Vagina (tissue), 2 donors: Measurements from ENCODE around the gene CPZ. TPM values are rescaled to one million over a fixed set of nuclear protein-coding genes. Genes with fewer than 3 reads are reported as not detected.

Experiments used
- DNase-seq, 2 donors: peaks; one replicate each; pipeline ENCODE4 v3.0.0-alpha.2; 2017; ENCODE audit errors: extremely low spot score in 2 of 2
- H3K27ac ChIP-seq: fragments of 200-600 bp; sonication (generic); one replicate; pipeline ENCODE4 v1.5.1; 2019
- H3K27me3 ChIP-seq: fragments of 200-600 bp; sonication (generic); one replicate; pipeline ENCODE4 v1.5.1; 2019
- H3K36me3 ChIP-seq, 2 donors: fragments of 200-600 bp; sonication (generic); one replicate each; pipeline ENCODE4 v1.5.1; 2017 to 2019
- H3K4me1 ChIP-seq: fragments of 200-600 bp; sonication (generic); one replicate; pipeline ENCODE4 v1.5.1; 2019
- H3K4me3 ChIP-seq, 2 donors: fragments of 200-600 bp; sonication (generic); 1 replicate in 1 of 2; 2 replicates in 1 of 2; pipeline ENCODE4 v1.5.1; 2016 to 2019
- H3K9me3 ChIP-seq: fragments of 200-600 bp; sonication (generic); one replicate; pipeline ENCODE4 v1.5.1; 2019
- CTCF ChIP-seq, 3 experiments: fragments of 450-650 bp in 2 of 3; fragments of 200-600 bp in 1 of 3; sonication (generic) in 1 of 3; IDR thresholded peaks; one replicate each; pipeline ENCODE4 v1.5.1; 2017 to 2019; ENCODE audit warnings: antibody characterized with exemption in 3 of 3, mild to moderate bottlenecking in 2 of 3, moderate library complexity in 2 of 3
- POLR2A ChIP-seq, 2 donors: fragments of 450-650 bp; IDR thresholded peaks; one replicate each; pipeline ENCODE4 v1.6.1; 2017; ENCODE audit warnings: antibody characterized with exemption in 2 of 2, mild to moderate bottlenecking in 2 of 2, moderate library complexity in 2 of 2
- POLR2AphosphoS5 ChIP-seq, 2 donors: sonication (generic); formaldehyde crosslinking; IDR thresholded peaks; one replicate each; pipeline ENCODE4 v1.9.0; 2017; ENCODE audit warnings: antibody characterized with exemption in 2 of 2, mild to moderate bottlenecking in 2 of 2, low read depth in 1 of 2; ENCODE audit not compliant: insufficient read depth in 1 of 2
- intact Hi-C: fragments of 100-400 bp; cut with DNase I; formaldehyde crosslinking; loops from one replicate; pipeline ENCODE4 v1.15.1; 2023
- total RNA-seq: library from RNA; depleted of rRNA; stranded (reverse); fragments of >200 nt; gene quantifications from one replicate; pipeline ENCODE4 v1.2.3, GENCODE V29; 2016

CPZ gene
- total RNA-seq, 1 donor from 2014 or later = 26.3 TPM

- no peak overlapping the region for H3K27ac ChIP-seq
- intact Hi-C loops = no loop called here
These were observed 45.0 kb downstream of the CPZ start for GRCh38 chr4:8637456-8637984.

DNA sequence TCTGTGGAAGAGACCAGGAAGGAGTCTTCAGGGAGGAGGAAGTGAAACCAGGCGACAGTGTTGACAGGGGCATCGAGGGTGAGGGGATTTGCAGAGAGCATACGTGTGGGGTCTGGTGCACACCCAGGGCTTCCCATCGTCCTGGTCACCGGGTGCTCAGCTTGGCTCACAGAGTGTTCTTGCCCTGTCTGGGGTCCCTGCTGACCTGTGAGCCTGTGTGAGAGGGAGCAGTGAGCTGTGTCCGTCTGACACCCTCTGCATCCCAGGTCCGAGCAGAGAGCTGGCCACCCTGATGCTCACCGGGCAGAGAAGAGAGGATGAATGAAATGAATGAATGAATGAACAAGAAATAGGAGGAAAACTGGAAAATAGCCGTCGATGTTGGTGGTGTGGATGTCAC, 46.5 kb downstream of the CPZ start:
- Histone ChIP-seq H3K27me3 (no peaks in the 10 kb centered on the region), H3K4me1 (no peaks in the 10 kb centered on the region), H3K9me3 (no peaks in the 10 kb centered on the region), H3K4me3 (no peak overlapping the region), H3K36me3 (no peaks in the 10 kb centered on the region), H3K27ac (no peak overlapping the region)
- intact Hi-C loops = no loop called here
- DNase-seq = no peak
- TF ChIP-seq CTCF (IDR thresholded peaks at IDR 0.05) (no peak), POLR2AphosphoS5 (IDR thresholded peaks at IDR 0.05; ENCODE audit: insufficient read depth in 1 of 2, low read depth in 1 of 2) (no peak), POLR2A (IDR thresholded peaks at IDR 0.05) (no peak)

More at GRCh38 chr4:8637456-8637984, 45.0 kb downstream of the CPZ start:
- Histone ChIP-seq H3K4me3 (no peak overlapping the region), H3K36me3 (no peaks in the 10 kb centered on the region), H3K9me3 (no peaks in the 10 kb centered on the region), H3K4me1 (no peaks in the 10 kb centered on the region), H3K27me3 (no peaks in the 10 kb centered on the region)
- DNase-seq = no peak
- TF ChIP-seq POLR2AphosphoS5 (IDR thresholded peaks at IDR 0.05; ENCODE audit: insufficient read depth in 1 of 2, low read depth in 1 of 2) (no peak), CTCF (IDR thresholded peaks at IDR 0.05) (no peak), POLR2A (IDR thresholded peaks at IDR 0.05) (no peak)

DNA sequence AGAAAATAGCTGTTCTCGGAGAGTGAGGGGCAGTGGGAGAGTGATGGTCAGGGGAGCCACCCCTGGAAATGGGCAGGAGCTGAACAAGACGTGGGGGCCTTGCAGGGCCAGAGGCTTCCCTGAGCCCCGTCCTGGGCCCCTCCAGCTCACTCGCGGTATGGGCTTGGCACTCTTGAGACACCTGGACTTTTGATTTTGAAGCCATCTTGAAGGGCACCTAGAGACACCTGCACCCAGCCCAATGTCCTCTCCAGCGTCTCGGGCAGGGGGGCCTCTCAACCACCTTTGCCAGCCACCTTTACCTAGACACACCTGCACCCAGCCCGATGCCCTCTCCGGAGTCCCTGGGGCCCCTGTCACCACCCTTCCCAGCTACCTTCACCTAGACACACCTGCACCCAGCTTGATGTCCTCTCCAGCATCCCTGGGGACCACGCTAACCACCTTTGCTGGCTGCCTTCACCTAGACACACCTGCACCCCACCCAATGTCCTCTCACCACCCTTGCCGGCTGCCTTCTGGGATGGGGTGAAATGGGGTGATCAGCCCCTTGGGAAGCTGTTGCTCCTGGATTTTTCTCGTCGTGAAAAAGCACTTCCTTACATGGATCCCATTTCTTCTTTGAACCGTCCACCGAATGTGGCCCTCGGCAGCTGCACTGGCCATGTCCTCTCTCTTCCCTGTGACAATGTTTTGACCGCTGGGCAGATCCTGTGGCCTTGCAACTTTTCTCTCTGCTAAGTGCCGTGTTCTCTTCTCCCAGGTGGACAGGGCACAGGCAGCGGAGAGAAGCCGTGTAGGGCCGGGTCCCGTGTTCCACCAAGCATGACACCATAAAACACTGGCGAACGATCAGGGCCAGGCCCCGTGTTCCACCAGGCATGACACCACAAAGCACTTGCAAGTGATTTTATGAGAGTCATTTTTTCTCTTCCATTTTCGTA, 47.5 kb downstream of the CPZ start:
- TF ChIP-seq CTCF (IDR thresholded peaks at IDR 0.05) = no peak
- TF ChIP-seq POLR2AphosphoS5 (IDR thresholded peaks at IDR 0.05; ENCODE audit: insufficient read depth in 1 of 2, low read depth in 1 of 2) = no peak
- TF ChIP-seq POLR2A (IDR thresholded peaks at IDR 0.05) = no peak
- DNase-seq = no peak

DNA sequence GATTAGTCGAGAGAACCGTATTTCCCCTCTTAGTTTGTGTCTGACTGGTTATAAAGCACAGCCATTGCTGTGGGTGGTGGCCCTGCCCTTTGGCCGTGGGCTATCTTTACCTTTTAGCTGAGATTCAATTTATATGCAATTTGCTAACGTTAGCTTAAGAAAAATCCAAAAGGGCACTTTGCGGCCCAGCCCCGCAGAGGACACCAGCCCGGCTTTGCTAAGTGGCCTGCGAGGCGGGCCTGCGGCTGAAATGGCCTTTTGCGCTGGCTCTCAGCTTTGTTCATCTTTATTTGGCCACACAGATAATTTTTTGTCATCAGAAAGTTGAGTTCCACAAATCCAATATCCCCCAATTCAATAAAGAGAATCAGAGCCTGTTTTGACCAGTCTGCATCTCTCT, 48.3 kb downstream of the CPZ start:
- intact Hi-C loops = no loop called here
- H3K27ac ChIP-seq = no peak overlapping the region
- H3K4me1 ChIP-seq = no peaks in the 10 kb centered on the region
- TF ChIP-seq CTCF (IDR thresholded peaks at IDR 0.05) = no peak
- TF ChIP-seq POLR2AphosphoS5 (IDR thresholded peaks at IDR 0.05; ENCODE audit: insufficient read depth in 1 of 2, low read depth in 1 of 2) = no peak
- no peak for TF ChIP-seq POLR2A (IDR thresholded peaks at IDR 0.05)
- no peak overlapping the region for H3K4me3 ChIP-seq
- no peaks in the 10 kb centered on the region for H3K36me3 ChIP-seq
- no peak for DNase-seq
- no peaks in the 10 kb centered on the region for H3K9me3 ChIP-seq
- H3K27me3 ChIP-seq = no peaks in the 10 kb centered on the region

More for the DNA sequence above, 47.5 kb downstream of the CPZ start:
- H3K27ac ChIP-seq = no peak overlapping the region
- no peaks in the 10 kb centered on the region for H3K36me3 ChIP-seq
- no peaks in the 10 kb centered on the region for H3K27me3 ChIP-seq
- no peaks in the 10 kb centered on the region for H3K9me3 ChIP-seq
- intact Hi-C loops = no loop called here
- no peaks in the 10 kb centered on the region for H3K4me1 ChIP-seq
- no peak overlapping the region for H3K4me3 ChIP-seq

- no peak overlapping the region for H3K27ac ChIP-seq
These were observed 48.7 kb downstream of the CPZ start for GRCh38 chr4:8641256-8641655.

More at GRCh38 chr4:8641256-8641655, 48.7 kb downstream of the CPZ start:
- no peaks in the 10 kb centered on the region for H3K36me3 ChIP-seq
- no peaks in the 10 kb centered on the region for H3K27me3 ChIP-seq
- no peaks in the 10 kb centered on the region for H3K4me1 ChIP-seq
- no peak overlapping the region for H3K4me3 ChIP-seq
- no peak for TF ChIP-seq POLR2AphosphoS5 (IDR thresholded peaks at IDR 0.05; ENCODE audit: insufficient read depth in 1 of 2, low read depth in 1 of 2)
- no peak for TF ChIP-seq POLR2A (IDR thresholded peaks at IDR 0.05)
- TF ChIP-seq CTCF (IDR thresholded peaks at IDR 0.05) = no peak
- intact Hi-C loops = no loop called here
- no peak for DNase-seq
- H3K9me3 ChIP-seq = no peaks in the 10 kb centered on the region
